GM23248 (cell line): ENCODE measurements around the gene GAREM2. TPM values are rescaled to one million over a fixed set of nuclear protein-coding genes. Genes with fewer than 3 reads are reported as not detected.
A peak's percentile ranks its signal among the peaks of the same experiment; 100 is the strongest.
"Not testable (repeated sequence)": the region's sequence is repeated elsewhere in the genome, so short reads cannot be mapped to it uniquely, and the experiment has no call there.

Experiments used
- DNase-seq: peaks from one replicate; pipeline ENCODE4 v3.0.0-alpha.2; 2015
- H2AFZ ChIP-seq: fragments of 200-600 bp; sonication (generic); 2 replicates; pipeline ENCODE4 v1.6.1; 2016; ENCODE audit warnings: antibody characterized with exemption
- H3F3A ChIP-seq: fragments of 200-600 bp; sonication (generic); 2 replicates; pipeline ENCODE4 v1.6.1; 2016; ENCODE audit warnings: mild to moderate bottlenecking, antibody characterized with exemption, mixed run types; ENCODE audit not compliant: insufficient read depth
- H3K27ac ChIP-seq: fragments of 200-600 bp; sonication (generic); 2 replicates; pipeline ENCODE4 v1.5.1; 2016; ENCODE audit warnings: mild to moderate bottlenecking
- H3K27me3 ChIP-seq: fragments of 200-600 bp; sonication (generic); replicated peaks from 2 replicates; pipeline ENCODE4 v1.6.1; 2016; ENCODE audit warnings: mild to moderate bottlenecking; ENCODE audit not compliant: insufficient read depth
- H3K36me3 ChIP-seq: fragments of 200-600 bp; sonication (generic); 2 replicates; pipeline ENCODE4 v1.6.1; 2016; ENCODE audit warnings: low read depth, mild to moderate bottlenecking
- H3K4me1 ChIP-seq: fragments of 200-600 bp; sonication (generic); 2 replicates; pipeline ENCODE4 v1.6.1; 2016; ENCODE audit warnings: mild to moderate bottlenecking; ENCODE audit not compliant: insufficient read depth
- H3K4me2 ChIP-seq: fragments of 200-600 bp; sonication (generic); one replicate; pipeline ENCODE4 v1.6.1; 2016; ENCODE audit warnings: mild to moderate bottlenecking; ENCODE audit not compliant: unreplicated experiment
- H3K4me3 ChIP-seq: fragments of 200-600 bp; sonication (generic); 2 replicates; pipeline ENCODE4 v1.5.1; 2016; ENCODE audit warnings: mild to moderate bottlenecking
- H3K79me2 ChIP-seq: fragments of 200-600 bp; sonication (generic); 2 replicates; pipeline ENCODE4 v1.6.1; 2016; ENCODE audit warnings: mild to moderate bottlenecking; ENCODE audit not compliant: insufficient read depth
- H3K9ac ChIP-seq: fragments of 200-600 bp; sonication (generic); 2 replicates; pipeline ENCODE4 v1.6.1; 2016; ENCODE audit warnings: mild to moderate bottlenecking
- H3K9me2 ChIP-seq: fragments of 200-600 bp; sonication (generic); 2 replicates; pipeline ENCODE4 v1.6.1; 2016; ENCODE audit warnings: mixed run types, mild to moderate bottlenecking, moderate library complexity; ENCODE audit not compliant: insufficient read depth
- H3K9me3 ChIP-seq: fragments of 200-600 bp; sonication (generic); one replicate; pipeline ENCODE4 v1.6.1; 2017; ENCODE audit warnings: low read depth
- H4K20me1 ChIP-seq: fragments of 200-600 bp; sonication (generic); 2 replicates; pipeline ENCODE4 v1.6.0; 2016; ENCODE audit not compliant: insufficient read depth
- EZH2 ChIP-seq: fragments of 200-600 bp; sonication (generic); IDR thresholded peaks from 2 replicates; pipeline ENCODE4 v1.6.1; 2018; ENCODE audit warnings: antibody characterized with exemption, mild to moderate bottlenecking; ENCODE audit not compliant: insufficient read depth, poor library complexity, severe bottlenecking
- EZH2phosphoT487 ChIP-seq: fragments of 200-600 bp; sonication (generic); IDR thresholded peaks from 2 replicates; pipeline ENCODE4 v1.6.1; 2018; ENCODE audit warnings: antibody characterized with exemption, moderate library complexity, mild to moderate bottlenecking, low read depth; ENCODE audit not compliant: insufficient read depth
- WGBS, 2 experiments: methylation state at CpG; one replicate each; pipeline ENCODE4 v1.1.6; 2015 to 2017; ENCODE audit warnings: low lambda C conversion rate in 2 of 2, low coverage in 1 of 2; ENCODE audit errors: missing lambda C conversion rate in 2 of 2; 5-methylcytosine and 5-hydroxymethylcytosine counted together
- in situ Hi-C: fragments of 300-500 bp; cut with MboI; formaldehyde crosslinking; loops from 2 replicates; pipeline ENCODE4 v1.15.0; 2020
- polyA plus RNA-seq: library from polyadenylated mRNA; unstranded; fragments of >200 nt; fragmentation: Nextera tagmentation; extraction: Ambion mirVana; gene quantifications from 2 replicates; pipeline ENCODE4 v1.2.1, GENCODE V29; 2016
- total RNA-seq: library from RNA; depleted of rRNA; stranded (reverse); fragments of >200 nt; shearing (Covaris generic); gene quantifications from 2 replicates; pipeline ENCODE4 v1.2.3, GENCODE V29; 2014

The GAREM2 gene
- total and polyA plus RNA-seq, 2 experiments from 2014 or later = 2.5 to 5.9 TPM

- no peaks in the 10 kb centered on the region for H3F3A ChIP-seq
- H3K9me3 ChIP-seq = no peaks in the 10 kb centered on the region
- H3K79me2 ChIP-seq = no peaks in the 10 kb centered on the region
- in situ Hi-C loops = no loop called here
- 71 to 81% methylated on average over 4 of the region's 4 CpGs for WGBS, 2 experiments
- H3K27ac ChIP-seq = no peak overlapping the region
- no peaks in the 10 kb centered on the region for H3K9me2 ChIP-seq
- H3K4me1 ChIP-seq = no peaks in the 10 kb centered on the region
- no peaks in the 10 kb centered on the region for H3K36me3 ChIP-seq
- no peak overlapping the region for H3K4me2 ChIP-seq
- TF ChIP-seq EZH2 = no peak
- no peak for TF ChIP-seq EZH2phosphoT487
- no peaks in the 10 kb centered on the region for H4K20me1 ChIP-seq
- H3K4me3 ChIP-seq = no peak overlapping the region
- H3K9ac ChIP-seq = no peak overlapping the region
- H3K27me3 ChIP-seq = no peaks in the 10 kb centered on the region
- no peak for DNase-seq
- no peak overlapping the region for H2AFZ ChIP-seq
These were observed 7.5 kb upstream of the GAREM2 start for GRCh38 chr2:26165403-26165802.

GRCh38 chr2:26166541-26166940 lies 6.3 kb upstream of the GAREM2 start:
- WGBS, 2 experiments = 83 to 84% methylated on average over 6 of the region's 6 CpGs
- DNase-seq = peak; percentile 45
- H3K36me3 ChIP-seq, H3K9ac ChIP-seq, H3K27ac ChIP-seq, H3K79me2 ChIP-seq, H3K27me3 ChIP-seq, H3K9me3 ChIP-seq, H3F3A ChIP-seq, H3K4me3 ChIP-seq, H4K20me1 ChIP-seq, H3K9me2 ChIP-seq, H3K4me2 ChIP-seq, in situ Hi-C loops, H2AFZ ChIP-seq, H3K4me1 ChIP-seq: not testable (repeated sequence)

GRCh38 chr2:26168785-26169184 lies 4.1 kb upstream of the GAREM2 start:
- Histone ChIP-seq H3K27ac (no peak overlapping the region), H3K9me3 (no peaks in the 10 kb centered on the region)
- WGBS, 2 experiments = 93 to 96% methylated on average over 4 of the region's 4 CpGs

GRCh38 chr2:26169226-26169625 lies 3.7 kb upstream of the GAREM2 start:
- H3K4me2 ChIP-seq = no peak overlapping the region
- no peak overlapping the region for H3K9ac ChIP-seq
- in situ Hi-C loops = no loop called here
- H3K9me2 ChIP-seq = no peaks in the 10 kb centered on the region
- H2AFZ ChIP-seq = no peak overlapping the region
- H3K4me1 ChIP-seq = no peaks in the 10 kb centered on the region
- 87 to 91% methylated on average over 5 of the region's 5 CpGs for WGBS, 2 experiments
- no peak overlapping the region for H3K27ac ChIP-seq
- no peaks in the 10 kb centered on the region for H3K79me2 ChIP-seq
- no peak for TF ChIP-seq EZH2phosphoT487
- TF ChIP-seq EZH2 = no peak
- DNase-seq = no peak
- H3K27me3 ChIP-seq = peaks cover 20% of the 10 kb centered on the region
- H3F3A ChIP-seq = no peaks in the 10 kb centered on the region
- H3K36me3 ChIP-seq = no peaks in the 10 kb centered on the region
- no peaks in the 10 kb centered on the region for H3K9me3 ChIP-seq
- no peaks in the 10 kb centered on the region for H4K20me1 ChIP-seq
- H3K4me3 ChIP-seq = no peak overlapping the region

More at GRCh38 chr2:26168785-26169184, 4.1 kb upstream of the GAREM2 start:
- no peaks in the 10 kb centered on the region for H3K79me2 ChIP-seq
- in situ Hi-C loops = no loop called here
- H4K20me1 ChIP-seq = no peaks in the 10 kb centered on the region
- no peaks in the 10 kb centered on the region for H3K36me3 ChIP-seq
- no peak overlapping the region for H3K9ac ChIP-seq
- TF ChIP-seq EZH2 = no peak
- TF ChIP-seq EZH2phosphoT487 = no peak
- H3K9me2 ChIP-seq = no peaks in the 10 kb centered on the region
- H3F3A ChIP-seq = no peaks in the 10 kb centered on the region
- no peak for DNase-seq
- H3K4me1 ChIP-seq = no peaks in the 10 kb centered on the region
- peaks cover 16% of the 10 kb centered on the region for H3K27me3 ChIP-seq
- H3K4me2 ChIP-seq = no peak overlapping the region
- no peak overlapping the region for H3K4me3 ChIP-seq
- H2AFZ ChIP-seq = no peak overlapping the region
